H1 (cell line): ENCODE measurements around the gene ISX. TPM values are rescaled to one million over a fixed set of nuclear protein-coding genes. Genes with fewer than 3 reads are reported as not detected.

Experiments used
- CEBPB ChIP-seq: IDR thresholded peaks from 2 replicates; pipeline ENCODE4 v1.6.1; 2012; ENCODE audit warnings: low read depth, low read length
- HDAC2 ChIP-seq, 2 experiments: fragments of 300-600 bp in 1 of 2; sonication (generic) in 1 of 2; IDR thresholded peaks; 2 replicates each; pipeline ENCODE4 v1.6.1; 2011 to 2012; ENCODE audit warnings: low read depth in 2 of 2, low read length in 2 of 2, mild to moderate bottlenecking in 2 of 2, moderate library complexity in 2 of 2, borderline replicate concordance in 1 of 2, inconsistent platforms in 1 of 2
- polyA plus RNA-seq, 7 experiments: library from polyadenylated mRNA; depleted of rRNA in 3 of 7; stranded (reverse) in 5 of 7; unstranded in 2 of 7; fragments of >200 nt in 5 of 7; fragments of 200-250 nt in 2 of 7; gene quantifications; 1 replicate in 5 of 7; 2 replicates in 1 of 7; 4 replicates in 1 of 7; pipeline versions ENCODE4 v1.2.1 to v1.2.3, GENCODE V29; 2011 to 2013; ENCODE audit warnings: missing spikeins in 2 of 7, mixed read lengths in 2 of 7
- total RNA-seq: library from RNA; stranded (reverse); fragmentation: NEBNext Ultra II Directional; extraction: Animal tissue kit (Norgen Biotek cat#: 25700); gene quantifications from 2 replicates; pipeline ENCODE4 v1.2.1, GENCODE V29; 2021

Gene ISX
- total and polyA plus RNA-seq, 2 of the 8 experiments (the other 6 are each of a cell fraction or from before 2014, with no cell fraction given), result not detected

DNA sequence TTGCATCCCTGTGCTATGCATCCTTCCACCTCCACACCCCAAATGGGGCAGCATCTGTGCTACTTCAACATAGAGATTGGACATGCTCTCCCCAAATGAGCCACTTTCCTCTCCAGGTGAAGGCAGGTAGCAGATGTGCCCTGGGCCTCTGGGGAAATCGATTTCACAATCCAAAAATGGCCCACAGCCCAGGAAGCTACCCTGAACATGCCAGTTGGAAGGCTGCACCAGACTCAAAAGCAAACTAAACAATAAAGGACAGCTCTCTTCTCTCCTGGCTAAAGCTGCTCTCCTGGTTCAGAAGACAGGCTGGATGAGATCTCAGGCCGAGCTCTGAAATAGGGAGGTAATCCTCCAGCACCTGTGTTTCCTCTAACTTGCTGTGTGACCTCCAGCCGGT, 19.7 kb downstream of the ISX start (continued):
- no peak for TF ChIP-seq HDAC2 (IDR thresholded peaks at IDR 0.05; ENCODE audit: borderline replicate concordance in 1 of 2, low read depth in 2 of 2, low read length in 2 of 2)
- TF ChIP-seq CEBPB, result no peak
- TF ChIP-seq, all 59 proteins: peak for 0
